Stimulated activated CD4-positive, alpha-beta T cell treated with anti-CD3 and anti-CD28 coated beads, Interleukin-4, amount 100 ng/mL, for 1 hour (primary cell): ENCODE results near the gene MGARP.
"Not testable (repeated sequence)": the region's sequence is repeated elsewhere in the genome, so short reads cannot be mapped to it uniquely, and the experiment has no call there.

Experiments used
- DNase-seq: peaks from one replicate; pipeline ENCODE4 v3.0.0-alpha.2; 2020

Gene MGARP

DNA sequence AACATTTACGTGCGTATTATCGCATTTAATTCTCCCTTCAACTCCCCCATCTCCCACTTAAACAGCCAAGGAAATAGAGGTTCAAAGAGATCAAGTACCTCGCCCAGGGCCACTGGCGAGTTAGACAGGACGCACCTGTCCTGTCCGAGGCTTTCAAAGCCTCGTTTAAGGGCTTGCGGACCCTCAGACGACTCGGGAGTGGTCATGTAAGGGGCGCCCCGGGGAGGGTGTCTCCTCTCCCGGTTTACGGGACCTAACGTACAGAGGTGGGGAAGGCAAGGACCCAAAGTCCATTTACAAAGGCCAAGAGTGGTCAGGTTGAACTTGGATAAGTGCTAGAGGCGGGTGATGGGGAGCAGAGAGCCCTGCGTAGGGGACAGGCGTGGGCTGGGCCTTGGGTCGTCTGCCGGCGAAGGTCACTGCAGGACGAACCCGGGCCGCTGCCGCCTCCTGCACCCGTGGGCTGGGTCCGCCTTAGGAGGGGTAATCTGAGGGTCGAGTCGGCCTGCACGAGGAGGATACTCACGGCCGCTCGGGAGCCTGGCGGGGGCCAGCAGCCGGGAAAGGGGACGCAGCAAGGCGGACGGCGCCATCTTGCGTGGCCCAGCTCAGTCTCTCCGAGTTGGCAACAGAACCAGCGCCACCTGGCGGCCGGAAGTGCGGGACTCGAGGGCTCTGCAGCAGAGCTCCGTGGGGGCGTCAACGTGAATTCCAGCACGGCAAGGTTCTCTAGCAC is 15.3 kb upstream of the MGARP start:
- peak; percentile 100 for DNase-seq

DNA sequence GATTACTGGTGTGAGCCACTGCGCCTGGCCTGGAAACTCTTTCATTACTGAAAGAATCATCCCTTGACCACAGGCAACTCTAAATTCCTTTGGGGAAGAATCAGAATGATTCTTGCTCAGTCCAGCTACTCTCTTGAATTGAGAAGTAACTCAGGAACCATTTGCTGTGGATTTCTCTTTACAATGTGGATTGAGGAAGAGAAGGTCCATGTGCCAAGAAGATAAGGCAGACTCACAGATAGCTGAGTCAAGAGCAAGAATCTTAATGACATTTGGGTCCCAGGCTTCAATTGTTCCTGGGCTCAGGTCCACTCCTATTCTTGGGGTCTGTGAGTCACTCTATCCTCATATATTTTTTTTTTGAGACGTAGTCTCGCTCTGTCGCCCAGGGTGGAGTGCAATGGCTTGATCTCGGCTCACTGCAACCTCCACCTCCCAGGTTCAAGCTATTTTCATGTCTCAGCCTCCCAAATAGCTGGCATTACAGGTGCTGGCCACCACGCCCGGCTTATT is 6.2 kb upstream of the MGARP start:
- no peak for DNase-seq

DNA sequence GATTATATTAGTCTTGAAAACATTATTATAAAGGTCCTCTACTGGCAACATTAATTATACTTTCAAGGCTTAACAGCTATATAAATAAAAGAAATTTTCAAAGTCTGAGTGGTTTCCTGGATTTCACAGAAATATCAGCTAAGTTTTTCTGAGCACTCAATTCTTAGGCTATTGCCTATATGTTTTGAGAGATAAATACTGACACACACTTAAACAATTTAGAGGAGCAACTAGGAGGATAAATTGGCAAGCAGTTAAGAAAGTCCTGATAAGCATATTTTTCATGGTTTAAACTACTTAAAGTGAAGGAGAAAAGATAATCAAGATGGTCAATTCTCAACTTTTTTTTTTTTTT is 2.7 kb upstream of the MGARP start:
- DNase-seq = no peak

DNA sequence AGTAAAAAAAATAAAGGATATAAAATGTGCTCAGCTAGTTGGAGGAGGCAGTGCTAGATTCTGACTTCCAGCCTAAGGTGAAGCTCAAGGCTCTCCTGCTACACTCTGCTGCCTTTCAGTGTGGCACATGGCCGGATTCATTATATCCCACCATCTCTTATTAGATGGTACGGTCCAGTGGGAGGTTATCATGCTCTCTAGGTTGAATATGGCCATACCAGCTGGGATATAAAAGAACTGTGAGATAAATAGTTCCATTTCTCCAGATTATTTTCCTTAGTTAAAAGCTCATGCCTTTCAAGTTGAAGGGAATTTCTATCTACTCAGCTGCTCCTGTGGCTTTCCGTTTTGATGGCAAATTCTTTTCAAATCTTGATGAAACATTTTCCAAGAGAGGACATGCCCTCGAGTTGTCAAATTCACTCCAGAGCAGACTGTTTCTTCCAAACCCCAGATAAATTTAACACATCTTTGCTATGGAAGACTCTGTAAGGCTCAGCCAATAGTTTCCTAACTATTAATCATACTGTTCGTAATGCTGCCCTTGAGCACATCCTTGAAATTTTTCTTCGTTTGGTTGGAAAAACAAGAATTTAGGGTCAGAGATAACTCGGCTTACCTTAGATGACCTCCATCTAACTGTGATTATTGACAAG is 2.2 kb upstream of the MGARP start:
- DNase-seq = no peak

DNA sequence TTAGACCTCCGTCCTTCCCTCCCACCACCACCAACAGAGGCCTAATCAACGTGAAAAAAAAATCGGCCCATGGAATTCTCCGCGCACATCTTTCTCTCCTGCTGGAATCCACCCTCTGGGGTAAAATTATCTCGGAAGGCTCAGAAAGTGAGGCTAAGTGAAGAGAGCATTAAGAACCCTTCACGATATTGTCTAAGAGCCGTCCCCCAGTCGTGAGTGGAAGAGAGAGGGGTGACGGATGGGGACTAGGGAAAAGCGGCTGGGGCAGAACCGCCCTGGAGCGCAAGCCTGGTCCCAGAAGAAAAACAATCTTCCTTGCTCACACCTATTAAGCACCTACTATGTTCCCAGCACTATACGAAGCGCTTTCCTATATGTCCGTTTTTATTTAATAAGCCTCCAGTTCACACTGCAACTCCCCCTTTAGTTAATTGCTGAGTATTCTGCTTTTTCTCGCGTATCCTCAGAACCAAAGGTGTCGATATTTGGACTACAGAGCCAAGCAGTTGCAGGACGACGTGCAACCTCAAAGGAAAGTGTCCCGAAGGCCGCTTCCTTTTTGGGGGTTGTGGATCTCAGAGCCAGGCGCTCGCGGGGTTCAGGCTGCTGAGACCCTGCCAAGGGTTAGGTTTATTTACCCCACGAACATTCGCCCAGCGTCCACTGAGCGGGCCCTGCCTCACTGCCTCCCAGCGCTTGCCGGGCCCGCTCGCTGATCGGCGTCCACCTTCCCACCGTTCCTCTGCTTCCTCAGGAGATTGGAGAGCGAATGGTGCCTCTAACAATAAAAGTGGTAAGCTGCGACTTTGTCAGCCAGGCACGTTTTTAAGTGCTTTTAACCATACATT is 889 bp downstream of the MGARP start:
- DNase-seq = no peak

DNA sequence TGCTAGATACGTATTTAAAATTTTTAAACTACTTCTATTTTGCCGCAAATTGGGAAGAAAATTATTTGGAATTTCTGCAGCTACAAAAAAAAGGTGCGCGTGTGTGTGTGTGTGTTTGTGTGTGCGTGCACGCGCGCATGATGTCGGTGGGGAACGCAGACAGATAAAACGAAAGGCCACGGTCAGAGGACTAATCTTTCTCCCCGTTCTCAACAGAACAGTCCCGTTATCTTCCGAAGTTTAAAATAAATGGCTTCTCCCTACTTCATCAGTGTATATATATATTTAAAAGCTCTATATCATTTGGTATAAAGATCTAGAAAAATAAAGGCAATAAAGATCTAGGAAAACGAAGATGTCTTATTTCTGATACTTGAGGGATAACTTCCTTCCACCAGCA is 1.5 kb downstream of the MGARP start:
- no peak for DNase-seq

DNA sequence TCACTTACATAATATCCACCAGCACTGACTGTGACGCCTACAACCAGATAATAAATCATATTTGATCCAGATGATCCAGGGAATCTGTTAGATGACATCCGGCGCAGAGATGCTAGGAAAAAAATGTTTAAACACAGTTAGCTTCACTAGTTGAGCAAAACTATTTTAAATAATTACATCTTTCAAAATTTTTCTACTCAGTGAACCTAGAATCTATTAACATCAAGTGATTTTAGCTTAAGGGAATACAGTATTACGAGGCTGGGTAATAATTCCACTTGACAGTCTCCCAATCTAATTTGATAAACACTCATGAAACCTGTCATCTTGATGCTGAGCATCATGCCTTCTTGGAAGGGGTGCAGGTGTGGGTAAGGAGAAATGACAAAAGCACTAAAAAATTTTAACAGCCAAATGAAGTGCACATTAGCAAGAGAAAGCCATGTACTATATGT is 4.7 kb downstream of the MGARP start:
- DNase-seq = no peak

DNA sequence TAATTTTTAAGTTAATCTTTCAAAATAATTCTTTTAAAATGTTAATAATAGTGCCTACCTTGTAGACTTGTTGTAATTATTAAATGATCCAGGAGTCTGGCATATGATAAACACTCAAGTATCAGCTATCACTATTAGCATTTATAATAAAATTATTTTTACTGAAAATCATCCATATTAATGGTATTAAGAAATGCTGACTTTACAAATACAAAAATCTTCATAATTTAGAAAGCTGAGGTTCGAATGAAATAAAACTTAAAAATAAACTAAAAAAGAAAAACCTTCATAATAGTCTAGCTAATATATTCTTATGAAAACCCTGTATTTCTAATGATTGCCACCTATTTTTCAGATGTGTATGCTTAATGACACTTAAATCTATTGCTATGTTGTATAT is 5.2 kb downstream of the MGARP start:
- no peak for DNase-seq

DNA sequence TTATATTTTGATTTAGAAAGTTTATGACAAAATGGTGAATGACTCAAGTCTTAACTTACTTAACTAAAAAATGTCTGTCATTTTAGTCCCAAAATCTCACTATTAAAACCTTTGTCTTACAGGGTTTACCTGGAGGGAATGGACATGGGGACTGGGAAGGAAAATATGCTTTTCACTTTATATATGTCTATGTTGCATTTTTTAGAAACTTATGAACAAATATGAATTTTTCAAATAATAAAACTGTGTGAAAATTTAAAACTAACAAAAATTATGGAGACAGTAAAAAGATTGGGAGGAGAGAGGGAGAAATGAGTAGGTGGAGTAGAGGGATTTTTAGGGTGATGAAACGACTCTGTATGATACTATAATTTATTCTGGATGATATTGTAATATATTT is 6.2 kb downstream of the MGARP start:
- no peak for DNase-seq

DNA sequence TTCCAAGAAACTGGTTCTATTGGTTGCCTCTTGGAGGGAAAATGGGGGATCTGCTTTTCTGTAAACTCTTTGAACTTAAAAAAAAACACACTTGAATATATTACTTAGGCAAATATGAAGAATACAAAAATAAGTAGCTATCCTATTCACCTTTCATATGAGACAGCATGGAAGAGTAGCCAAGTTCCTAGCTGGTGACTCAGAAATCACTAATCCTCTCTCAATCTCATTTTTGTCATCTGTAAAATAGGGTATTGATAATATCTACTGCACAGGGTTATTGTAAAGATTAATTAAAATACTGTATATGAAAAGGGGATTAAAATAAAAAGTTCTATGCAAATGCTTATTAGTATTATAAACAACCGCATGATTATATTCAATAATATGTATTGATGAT is 12.7 kb downstream of the MGARP start:
- no peak for DNase-seq

DNA sequence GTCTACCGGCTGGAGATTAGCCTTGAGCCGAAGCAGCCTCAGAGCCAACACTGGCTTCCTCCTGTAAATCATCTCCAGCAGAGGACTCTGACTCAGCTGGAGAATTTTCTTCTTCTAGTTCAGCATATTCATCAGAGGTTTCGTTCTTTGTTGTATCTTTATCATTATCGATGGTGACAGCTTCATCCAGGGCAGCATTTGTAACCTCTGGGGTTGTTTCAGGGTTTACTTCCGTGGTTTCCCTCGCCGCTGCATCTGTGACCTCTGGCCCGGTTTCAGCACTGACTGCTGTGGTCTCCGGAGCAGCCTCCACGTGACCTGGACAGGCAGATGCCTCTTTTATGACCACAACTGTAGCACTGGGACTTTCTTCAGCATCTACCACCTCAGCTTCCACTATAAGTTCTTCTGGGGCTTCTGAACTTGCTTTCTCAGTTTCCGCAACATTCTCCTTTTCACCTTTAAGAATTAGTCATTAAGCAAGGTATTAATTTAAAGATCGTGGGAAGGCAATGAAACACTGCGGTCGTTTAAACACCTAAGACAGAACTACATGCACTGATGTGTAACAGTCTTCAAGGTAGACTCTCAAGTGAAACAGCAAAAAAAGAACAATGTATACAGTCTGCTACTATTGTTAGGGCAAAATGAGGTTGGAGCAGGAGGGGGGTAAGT is 13.3 kb downstream of the MGARP start:
- peak; percentile 69 for DNase-seq

DNA sequence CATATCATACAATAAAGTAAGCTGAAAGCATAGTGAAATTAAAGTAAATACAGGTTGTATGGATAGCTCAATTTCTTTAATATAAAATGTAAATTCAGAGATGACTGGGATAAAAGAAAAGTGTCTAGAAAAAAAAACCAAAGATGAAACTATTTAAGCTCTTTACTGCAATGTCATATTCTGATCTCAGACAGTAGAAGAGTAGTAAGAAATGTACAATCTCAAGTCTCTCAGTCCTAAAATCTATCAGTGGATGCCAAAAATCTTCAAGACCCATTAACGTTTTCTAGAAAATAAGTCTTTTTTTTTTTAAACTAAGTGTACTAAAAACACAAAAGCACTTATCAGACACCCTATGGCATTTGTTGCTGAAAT is 13.8 kb downstream of the MGARP start:
- DNase-seq = no peak

DNA sequence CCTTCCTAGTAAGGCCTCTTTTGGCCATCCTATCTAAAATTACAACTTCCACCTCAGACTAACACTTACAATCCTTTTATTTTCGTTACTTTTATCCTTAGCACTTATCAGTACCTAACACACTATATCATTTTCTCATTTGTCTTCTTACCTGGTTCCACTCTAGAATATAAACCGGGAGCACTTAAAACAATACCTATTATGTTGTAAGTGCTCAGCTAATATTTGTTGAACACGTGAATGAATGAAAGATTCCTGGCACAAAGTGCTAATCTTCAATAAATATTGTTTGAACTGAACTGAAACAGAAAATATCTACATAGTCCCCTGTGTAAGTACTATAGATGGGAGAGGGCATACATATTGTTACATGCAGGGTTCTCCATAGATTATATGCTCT is 14.4 kb downstream of the MGARP start:
- no peak for DNase-seq

DNA sequence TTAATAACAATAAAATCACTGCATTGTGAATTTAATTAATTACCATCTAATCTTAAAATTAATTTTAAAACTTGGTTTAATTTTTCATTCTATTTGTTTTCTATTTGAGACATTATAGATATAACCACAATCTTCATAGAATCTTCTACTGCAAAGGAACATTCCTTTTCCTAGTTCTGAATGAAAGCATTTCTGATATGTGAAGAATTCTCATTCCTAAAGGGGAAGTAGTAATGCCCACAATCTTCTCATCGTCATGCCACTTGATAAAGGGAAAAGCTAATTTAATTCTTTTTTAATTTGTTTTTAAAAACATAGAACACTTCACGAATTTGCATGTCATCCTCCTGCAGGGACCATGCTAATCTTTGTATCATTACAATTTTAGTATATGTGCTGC is 23.7 kb downstream of the MGARP start:
- DNase-seq = no peak

DNA sequence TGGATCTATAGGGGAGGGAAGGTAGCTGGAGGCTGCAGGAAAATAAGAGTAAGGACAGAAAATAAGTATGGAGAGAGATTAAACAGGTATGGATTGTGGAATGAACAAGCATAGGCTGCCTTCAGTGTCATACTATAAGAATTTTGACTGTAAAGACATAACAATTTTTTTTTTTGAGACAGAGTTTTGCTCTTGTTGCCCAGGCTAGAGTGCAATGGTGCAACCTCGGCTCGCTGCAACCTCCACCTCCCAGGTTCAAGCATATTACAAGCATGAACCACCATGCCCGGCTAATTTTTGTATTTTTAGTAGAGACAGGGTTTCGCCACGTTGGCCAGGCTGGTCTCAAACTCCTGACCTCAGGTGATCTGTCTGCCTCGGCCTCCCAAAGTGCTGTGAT is 24.4 kb downstream of the MGARP start:
- DNase-seq = not testable (repeated sequence)

DNA sequence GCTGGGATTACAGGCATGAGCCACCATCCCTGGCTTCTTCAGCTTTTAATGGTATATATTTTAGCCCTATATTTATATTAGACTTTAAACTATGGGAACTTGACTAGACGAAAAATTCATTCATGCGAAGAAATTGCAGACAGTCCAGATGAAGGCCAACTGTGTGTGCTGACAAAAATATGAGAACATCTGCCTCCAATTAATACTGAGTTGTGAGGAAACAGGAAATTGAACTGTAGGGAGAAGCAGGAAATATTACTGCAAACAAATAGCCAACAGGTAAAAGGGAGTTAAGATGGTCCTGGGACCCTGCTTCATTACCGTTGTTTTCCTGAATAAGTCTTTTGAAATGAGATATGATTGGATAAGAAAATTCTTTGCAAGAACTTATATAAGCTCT is 26.3 kb downstream of the MGARP start:
- no peak for DNase-seq

DNA sequence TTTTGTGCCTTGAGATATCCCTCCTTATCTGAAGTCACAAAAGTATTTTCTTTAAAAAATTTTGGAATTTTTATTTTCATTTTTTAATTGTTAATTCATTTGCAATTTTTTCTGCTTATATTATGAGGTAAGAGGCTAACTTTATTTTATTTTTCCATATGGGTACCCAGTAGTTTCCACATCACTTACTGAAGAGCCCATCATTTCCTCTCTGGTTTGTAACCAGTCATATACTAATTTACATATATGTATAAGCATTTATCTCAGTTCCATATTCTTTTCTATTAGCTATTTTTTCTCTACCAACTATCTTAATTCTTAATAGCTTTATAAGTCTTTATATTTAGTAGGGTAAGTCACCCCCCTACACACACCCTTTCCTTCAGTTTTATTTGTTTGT is 27.0 kb downstream of the MGARP start:
- no peak for DNase-seq

DNA sequence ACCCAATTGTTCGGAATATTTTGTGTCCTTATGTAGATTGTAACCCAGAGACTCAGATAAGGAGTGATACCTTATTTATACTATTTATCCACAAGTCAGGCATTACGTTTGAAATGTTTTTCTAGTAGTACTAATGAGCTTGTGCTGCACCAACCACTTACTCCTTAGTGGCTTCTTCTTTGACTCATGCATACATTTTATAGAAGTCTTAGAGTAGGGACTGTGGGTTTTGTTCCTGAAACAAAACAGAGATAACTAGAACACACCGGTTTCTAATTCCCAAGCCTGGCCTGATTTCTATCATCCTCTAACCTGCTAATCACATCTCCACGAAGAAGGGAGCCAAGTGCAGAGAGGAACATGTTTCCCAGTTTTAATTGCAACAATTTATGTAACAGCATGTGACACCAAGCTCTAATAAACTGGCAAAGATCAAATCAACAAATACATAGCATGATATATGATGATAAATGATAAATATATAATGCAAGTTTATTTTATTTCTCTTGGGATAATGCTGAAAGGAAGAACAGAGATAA is 32.3 kb downstream of the MGARP start:
- no peak for DNase-seq

DNA sequence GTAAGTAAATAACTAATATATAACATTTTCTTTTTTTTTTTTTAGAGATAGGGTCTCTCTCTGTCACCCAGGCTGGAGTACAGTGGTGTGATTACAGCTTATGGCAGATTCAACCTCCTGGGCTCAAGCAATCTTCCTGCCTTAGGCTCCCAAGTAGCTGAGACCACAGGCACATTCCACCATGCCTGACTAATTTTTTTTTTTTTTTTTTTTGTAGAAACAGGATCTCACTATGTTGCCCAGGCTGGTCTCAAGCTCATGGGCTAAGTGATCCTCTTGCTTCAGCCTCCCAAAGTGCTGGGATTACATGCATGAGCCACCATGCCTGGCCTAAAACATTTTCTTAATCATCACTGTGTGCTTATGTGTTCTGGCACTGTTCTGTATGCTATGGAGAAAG is 32.8 kb downstream of the MGARP start:
- DNase-seq = no peak

DNA sequence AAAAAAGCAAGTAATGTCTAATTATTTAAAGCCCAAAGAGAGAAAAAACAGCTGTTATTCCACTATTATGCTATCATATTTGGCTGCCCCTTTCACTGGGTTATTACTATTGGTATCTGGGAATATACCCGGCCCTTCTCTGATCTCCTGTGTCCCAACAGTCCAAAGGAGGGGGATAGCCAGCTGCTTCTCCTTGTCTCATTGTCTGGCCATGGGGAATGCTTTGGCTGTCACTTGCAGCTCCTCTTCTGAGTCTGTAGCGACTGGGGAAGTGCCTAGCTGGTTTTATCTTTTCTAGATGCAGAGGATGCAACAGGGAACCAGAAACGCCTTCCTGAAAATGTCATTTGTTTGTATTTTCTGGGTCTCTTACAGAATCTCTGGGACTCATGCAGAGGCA is 33.9 kb downstream of the MGARP start:
- DNase-seq = no peak

DNA sequence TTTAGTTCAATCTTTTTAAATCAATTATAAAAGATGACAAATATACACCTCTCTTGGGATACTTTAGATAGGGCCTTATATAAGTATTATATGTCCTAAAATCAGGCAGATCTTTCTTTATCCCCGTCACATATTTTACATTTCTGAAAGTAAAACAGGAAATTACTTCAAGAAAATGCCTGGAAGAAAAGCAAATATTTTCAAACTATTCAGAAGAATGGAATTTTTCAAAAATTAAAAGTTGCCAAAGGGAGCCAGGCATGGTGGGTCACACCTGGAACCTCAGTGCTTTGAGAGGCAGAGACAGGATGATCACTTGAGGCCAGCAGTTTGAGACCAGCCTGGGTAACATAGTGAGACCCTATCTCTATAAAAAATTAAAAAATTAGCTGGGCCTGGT is 34.4 kb downstream of the MGARP start:
- DNase-seq = no peak

DNA sequence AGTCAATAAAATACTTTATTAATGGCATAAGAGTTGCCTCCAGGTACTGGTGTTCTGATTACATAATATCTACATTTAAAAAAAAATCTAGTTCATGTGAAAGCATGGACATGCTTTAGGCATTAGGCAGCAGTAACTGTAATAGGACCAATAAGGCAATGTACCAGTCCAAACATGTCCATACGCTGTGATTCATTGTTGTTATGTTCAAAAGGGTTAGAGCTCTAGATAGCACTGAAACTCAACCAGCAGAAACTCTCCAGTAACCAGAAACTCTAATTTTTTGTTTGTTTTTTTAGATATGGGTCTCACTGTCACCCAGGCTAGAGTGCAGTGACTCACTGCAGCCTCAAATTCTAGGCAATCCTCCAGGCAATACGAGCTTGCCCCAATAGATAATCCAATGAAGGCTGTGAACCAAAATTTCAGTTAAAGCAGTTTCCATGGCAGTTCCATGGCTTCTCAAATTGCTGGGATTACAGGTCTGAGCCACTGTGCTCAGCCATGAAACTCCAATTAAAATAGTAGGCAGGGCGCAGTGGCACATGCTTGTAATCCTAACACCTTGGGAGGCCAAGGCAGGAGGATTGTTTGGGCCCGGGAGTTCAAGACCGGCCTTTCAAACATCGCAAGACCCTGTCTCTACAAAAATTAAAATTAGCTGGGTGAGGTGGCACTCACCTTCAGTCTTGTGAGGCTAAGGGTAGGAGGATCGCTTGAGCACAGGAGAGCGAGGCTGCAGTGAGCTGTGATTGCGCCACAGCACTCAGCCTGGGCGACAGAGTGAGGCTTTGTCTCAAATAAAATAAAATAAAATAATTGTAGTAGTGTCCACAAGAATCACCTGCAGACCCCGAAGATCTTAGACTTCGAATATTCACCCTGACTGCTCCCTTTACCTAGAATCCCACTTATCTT is 36.3 kb downstream of the MGARP start:
- no peak for DNase-seq
